ENCODE data around the gene DCD. TPM values are rescaled to one million over a fixed set of nuclear protein-coding genes. Genes with fewer than 3 reads are reported as not detected.
A peak's percentile ranks its signal among the peaks of the same experiment; 100 is the strongest.
"Not testable (repeated sequence)": the region's sequence is repeated elsewhere in the genome, so short reads cannot be mapped to it uniquely, and the experiment has no call there.

Gene DCD
- total RNA-seq, 1 donor from 2014 or later = not detected

DNA sequence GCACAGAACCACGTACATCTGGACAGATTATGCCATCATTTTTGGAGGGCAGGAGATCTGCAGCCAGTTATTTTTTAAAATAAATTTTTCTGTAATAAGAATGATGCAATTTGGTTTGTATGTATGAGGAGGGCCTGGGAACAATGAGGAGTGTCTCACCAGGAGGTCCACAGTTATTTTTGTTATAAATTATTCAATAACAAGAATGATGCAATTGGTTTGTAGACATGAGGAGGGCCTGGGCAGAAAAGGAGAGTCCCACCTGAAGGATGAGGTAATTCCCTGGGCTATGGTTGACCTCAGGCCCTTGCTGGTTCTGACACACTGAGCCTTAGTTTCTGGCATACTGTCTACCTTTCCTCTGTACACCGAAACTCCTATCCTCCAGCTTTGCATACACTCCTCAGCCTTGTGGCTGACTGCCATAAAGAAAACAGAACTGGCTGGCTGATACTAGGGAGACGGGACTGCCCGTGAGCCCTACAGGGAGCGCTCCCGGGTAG, 9.0 kb upstream of the DCD start:
- DNase-seq (ENCODE audit: low spot score in 2 of 2) (no peak), FAIRE-seq (no peak)

DNA sequence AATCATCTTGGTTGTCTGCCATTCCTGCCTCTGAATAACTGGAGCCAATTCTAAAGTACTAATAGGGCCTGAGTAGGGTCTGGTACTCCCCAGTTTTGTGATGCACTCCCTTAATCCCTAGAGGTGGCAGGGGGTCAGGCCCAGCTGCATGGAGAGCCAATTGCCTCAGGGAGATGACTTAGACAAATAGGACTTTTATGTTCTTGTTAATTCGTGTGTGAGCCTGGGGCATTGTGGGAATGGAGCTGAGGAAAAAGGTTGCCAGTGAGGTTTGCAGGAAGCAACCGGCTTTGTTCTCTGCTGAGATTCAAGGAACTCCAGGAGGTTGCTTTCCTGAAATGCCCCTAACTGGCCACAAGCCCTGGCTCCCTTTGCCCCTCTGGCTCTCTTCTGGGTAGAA, 6.8 kb upstream of the DCD start:
- FAIRE-seq = no peak
- no peak for DNase-seq (ENCODE audit: low spot score in 2 of 2)

DNA sequence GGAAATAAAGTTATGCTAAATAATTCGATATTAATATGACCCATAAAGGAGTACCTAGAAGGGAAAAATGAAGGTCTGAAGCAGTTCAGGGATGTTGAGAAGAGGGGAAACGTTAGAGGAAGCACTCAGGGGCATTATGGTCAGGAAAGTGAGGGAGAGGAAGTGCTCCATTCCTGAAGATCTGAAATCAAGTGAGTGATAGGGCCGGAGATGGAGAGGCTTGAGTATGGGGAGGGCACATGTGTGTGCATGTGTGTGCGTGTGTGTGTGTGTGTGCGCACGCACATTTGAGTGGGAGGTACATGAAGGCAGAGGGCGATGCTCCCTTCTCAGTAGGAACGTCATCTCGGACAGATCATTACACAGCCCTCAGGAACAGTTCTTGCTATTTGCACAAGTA, 4.9 kb upstream of the DCD start:
- no peak for FAIRE-seq
- DNase-seq (ENCODE audit: low spot score in 2 of 2) = no peak

DNA sequence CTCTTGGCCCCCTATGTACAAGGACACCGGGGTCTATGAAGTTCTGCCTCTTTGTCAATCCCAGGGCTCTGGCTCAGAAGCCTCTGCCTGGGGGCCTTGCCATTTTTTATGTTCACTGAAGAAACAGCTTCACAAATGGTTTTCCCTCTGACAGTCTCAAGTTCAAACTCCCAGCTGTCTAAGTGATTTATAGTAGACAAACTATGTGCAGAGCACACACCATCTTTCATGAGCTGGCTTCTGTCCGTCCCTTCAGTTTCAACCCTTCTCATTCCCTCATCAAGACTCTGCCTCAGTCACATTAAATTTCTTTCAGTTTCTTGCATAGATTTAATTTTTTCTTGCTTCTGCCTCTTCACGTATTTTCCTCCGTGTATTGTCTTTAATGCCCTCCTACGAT, 2.7 kb upstream of the DCD start:
- DNase-seq (ENCODE audit: low spot score in 2 of 2) (no peak), FAIRE-seq (no peak)

DNA sequence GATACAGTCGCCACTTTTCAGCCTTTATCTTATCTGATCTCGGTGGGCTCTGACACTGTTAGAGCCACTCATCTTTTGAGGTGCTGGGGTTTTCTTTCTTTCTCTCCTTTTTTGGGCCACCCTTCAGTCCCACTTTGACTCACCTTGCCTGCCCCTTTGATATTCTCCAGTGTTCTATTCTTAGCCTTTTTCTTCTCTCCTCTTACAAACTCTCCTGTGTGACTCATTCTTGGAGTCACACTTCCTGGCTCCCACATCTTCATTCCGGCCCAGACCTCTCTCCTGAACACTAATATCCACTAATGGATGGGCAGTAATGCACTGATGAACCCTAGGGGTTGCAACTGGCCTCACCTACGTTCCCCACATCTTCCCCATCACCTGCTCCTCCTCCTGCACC, 2.2 kb upstream of the DCD start:
- DNase-seq (ENCODE audit: low spot score in 2 of 2) (no peak), FAIRE-seq (no peak)

DNA sequence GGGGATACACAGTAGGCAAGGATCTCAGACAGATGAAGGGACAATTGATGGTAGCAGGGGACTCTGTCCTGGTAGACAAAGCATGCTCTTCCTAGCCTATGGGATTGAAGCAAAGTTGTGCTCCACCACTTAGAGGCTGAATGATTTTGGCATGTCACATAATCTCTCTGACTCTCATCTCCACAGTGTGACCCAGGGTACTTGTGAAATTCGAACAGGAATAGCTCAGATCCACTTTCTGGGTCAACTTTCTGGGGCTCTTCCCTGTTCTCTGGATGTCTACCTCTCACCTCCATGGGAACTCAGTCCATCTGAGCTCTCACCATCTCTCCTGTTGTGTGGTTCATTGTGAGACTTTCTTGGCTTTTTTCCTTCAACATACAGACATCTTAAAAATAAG, 1.7 kb upstream of the DCD start:
- no peak for FAIRE-seq

DNA sequence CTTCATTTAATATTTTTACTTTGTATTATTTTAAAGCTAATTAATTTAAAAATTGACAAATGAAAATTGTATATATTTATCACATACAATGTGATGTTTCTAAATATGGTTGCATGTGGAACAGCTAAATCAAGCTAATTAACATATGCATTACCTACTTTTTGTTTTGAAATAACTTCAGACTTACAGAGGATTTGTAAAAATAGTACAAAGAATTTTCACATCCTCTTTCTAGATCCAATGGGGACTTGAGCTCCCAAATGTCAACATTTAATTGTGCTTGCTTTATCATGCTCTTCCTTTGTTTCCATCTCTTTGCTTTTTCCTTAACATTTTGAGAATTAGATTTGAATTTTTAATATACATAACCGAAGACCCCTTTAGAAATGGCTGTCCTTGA, 6.6 kb downstream of the DCD start:
- DNase-seq (ENCODE audit: low spot score in 2 of 2) (no peak), FAIRE-seq (peak; percentile 13)

More for the DNA sequence above, 1.7 kb upstream of the DCD start:
- no peak for DNase-seq (ENCODE audit: low spot score in 2 of 2)

DNA sequence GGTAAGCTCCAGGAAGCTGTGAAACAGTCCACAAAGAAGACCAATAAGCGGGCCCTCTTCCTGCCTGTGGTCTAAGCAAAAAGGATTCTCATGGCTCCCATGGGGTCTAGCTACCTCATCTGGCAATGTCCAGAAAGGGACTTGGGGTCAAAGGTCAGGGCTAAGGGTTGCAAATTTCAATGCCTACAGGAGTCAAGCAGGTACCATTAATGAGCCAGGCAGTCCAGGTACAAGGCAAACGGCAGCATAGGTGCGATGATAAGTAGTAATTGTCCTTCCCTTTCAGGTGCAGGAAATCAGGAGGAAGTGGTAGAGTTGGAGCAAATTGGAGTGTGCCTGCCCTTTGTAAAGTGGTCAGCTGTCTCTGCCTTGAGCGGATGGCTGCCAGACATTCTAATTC, 7.1 kb downstream of the DCD start:
- FAIRE-seq (no peak), DNase-seq (ENCODE audit: low spot score in 2 of 2) (no peak)

DNA sequence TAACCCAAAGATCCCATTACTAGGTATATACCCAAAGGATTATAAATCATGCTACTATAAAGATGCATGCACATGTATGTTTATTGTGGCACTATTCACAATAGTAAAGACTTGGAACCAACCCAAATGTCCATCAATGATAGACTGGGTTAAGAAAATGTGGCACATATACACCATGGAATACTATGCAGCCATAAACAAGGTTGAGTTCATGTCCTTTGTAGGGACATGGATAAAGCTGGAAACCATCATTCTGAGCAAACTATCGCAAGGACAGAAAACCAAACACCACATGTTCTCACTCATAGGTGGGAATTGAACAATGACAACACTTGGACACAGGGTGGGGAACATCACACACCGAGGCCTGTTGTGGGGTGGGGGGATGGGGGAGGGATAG, 9.1 kb downstream of the DCD start:
- not testable (repeated sequence) for DNase-seq (ENCODE audit: low spot score in 2 of 2); FAIRE-seq

DNA sequence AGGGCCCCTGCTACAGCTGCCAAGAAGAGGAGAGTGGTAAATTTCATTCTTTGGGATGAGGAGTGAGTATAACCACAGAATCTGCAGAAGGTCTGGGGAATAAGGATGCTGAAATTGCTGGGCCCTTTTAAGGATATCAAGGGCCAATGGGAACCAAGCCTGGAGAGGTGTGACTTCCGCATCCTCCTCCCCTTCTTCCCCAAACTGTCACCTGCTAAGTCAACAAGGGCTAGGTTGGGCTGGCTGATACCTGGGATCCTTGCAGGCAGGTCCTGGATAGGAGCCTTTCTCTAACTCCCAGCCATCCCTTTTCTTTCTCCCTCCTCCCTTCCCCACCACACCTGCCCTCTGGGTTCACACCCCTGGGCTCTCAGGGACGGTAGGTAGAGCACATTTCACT, 13.4 kb downstream of the DCD start, which contains the start of gene LACRT:
Gene LACRT (minus strand): TSS at position 101 of the 400 bp plus-strand sequence. CDS start 54 bp downstream, at position 47.
- FAIRE-seq = no peak

DNA sequence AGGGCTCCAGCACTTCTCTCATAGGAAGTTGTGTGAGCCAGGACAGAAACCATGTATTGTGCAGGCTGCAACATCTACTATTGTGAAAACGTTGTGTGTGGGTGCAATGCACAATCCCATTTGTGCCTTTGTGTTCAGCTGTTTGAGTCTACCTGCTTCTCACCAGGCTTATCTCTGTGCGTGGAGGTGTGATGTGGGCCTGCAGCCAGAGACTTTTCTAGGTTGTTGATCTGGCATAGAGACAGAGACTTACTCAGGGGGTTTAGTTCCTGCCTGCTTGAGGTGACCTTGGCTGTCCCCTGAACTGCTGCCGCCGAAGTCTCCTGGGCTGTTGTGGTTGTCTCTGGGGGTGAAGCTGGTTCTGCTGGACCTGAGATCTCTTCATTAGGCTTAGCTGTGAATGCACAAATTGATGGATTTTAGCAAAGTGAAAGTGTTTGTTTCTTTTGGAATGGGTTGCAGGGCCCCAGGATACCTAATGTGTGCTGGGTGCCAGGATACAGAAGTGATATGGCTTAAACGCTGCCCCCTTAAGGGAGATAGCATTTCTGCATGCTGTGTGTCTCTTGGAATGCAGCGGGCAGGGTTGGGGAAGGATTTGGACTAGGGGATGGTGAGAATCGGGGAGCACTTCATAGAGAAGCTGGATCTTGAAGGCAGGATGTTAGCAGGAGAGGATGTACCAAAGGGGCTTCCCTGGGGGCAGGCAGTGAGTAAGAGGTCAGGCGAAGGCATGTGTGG, 16.0 kb downstream of the DCD start:
- no peak for DNase-seq (ENCODE audit: low spot score in 2 of 2)
- FAIRE-seq = no peak

More for the DNA sequence above, 13.4 kb downstream of the DCD start, which contains the start of gene LACRT:
- DNase-seq (ENCODE audit: low spot score in 2 of 2) = no peak

DNA sequence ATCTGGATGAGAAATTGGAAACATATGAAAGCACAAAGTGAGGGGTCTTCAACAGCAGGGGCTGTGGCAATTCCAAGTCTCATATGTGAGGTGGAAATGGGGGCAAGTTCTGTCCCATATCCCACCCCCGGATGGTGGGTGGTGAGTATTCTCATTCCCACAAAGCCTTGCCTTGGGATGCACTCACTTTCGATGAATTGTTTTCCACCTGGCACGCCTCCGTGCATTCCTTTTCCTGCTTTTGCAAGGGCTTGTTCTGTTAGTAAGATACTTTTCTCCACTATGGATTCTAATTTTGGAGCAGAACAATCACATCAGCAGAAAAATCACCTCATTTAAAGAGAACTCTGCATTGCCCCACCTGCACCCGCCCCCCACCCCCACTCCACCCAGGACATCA, 16.6 kb downstream of the DCD start:
- DNase-seq (ENCODE audit: low spot score in 2 of 2) (no peak), FAIRE-seq (no peak)

DNA sequence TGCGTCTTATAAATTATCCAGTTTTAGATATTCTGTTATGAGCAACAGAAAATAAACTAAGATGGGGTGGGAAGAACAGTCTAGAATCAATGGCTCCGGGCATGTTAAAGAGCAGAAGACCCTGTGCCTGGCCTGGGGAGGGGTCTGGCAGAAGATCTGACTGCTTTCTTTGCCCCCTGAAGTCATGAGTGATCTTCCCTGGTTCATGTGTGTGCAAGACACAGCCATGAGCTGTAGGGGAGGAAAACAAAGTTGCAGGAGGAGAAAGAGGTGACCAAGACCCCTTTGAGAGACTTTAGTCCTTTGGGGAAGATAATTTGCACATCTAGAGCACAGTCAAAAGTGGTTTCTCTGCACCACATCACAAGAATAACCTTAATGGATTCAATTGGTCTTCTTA, 18.2 kb downstream of the DCD start:
- no peak for DNase-seq (ENCODE audit: low spot score in 2 of 2)
- FAIRE-seq = no peak

DNA sequence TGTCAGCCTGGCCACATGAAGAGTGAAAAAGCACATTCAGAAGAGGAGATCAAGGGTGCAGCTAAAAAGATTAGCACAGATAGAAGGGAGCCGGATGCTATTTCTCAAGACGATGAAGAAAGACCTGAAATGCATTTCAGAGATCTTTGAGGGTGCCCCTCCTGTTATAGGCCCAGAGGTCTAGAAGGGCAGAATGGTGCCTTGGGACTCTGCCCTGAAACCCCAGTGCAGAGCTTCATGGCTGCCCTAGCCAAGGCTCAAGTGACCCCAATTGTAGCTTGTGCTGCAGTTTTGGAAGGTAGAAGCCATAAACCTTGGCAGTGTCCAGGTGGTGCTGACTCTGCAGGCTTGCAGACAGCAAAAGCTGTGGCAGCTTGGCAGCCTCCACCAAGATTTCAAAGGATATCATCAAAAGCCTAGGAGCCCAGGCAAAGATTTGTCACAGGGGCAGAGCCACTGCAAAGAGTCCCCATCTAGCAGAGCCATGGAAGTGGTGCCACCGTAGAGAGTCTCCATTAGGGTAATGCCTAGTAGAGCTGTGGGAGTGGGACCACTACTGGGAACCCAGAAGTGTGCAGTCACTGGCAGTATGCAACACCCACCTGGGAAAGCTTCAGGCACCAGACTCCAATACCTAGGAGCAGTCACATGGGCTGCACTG, 19.8 kb downstream of the DCD start:
- DNase-seq (ENCODE audit: low spot score in 2 of 2) (no peak), FAIRE-seq (no peak)

DNA sequence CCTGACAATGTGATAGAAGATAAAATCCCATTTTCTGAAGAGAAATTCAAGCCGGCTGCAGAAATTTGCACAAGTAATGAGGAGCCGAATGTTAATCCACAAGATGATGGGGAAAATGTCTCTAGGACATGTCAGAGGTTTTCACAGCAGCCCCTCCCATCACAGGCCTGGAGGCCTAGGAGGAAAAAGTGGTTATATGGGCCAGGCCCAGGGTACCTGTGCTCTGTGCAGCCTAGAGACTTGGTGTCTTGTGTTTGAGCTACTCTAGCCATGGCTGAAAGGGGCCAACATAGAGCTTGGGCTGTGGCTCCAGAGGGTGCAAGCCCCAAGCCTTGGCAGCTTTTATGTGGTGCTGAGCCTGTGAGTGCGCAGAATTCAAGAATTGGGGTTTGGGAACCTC, 20.9 kb downstream of the DCD start:
- FAIRE-seq (no peak), DNase-seq (ENCODE audit: low spot score in 2 of 2) (no peak)

DNA sequence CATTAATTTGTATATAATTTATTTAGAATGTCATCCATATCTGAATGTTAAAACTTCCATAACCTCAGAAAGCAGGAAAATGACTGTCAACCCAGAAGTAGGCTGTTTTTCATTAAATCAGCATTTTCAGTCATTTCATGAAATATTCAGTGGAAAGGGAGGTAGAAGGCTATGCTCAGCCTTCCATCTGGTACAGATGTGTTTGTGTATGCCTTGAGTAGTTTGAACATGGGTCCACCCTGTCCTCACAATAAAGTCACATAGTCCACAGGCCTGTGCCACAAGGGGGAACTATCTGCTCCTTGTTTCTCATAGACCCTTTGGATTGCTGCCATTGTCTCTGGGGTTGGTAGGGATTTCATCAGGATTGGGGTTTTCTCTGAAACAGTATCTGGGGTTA, 22.6 kb downstream of the DCD start:
- FAIRE-seq (no peak), DNase-seq (ENCODE audit: low spot score in 2 of 2) (no peak)

DNA sequence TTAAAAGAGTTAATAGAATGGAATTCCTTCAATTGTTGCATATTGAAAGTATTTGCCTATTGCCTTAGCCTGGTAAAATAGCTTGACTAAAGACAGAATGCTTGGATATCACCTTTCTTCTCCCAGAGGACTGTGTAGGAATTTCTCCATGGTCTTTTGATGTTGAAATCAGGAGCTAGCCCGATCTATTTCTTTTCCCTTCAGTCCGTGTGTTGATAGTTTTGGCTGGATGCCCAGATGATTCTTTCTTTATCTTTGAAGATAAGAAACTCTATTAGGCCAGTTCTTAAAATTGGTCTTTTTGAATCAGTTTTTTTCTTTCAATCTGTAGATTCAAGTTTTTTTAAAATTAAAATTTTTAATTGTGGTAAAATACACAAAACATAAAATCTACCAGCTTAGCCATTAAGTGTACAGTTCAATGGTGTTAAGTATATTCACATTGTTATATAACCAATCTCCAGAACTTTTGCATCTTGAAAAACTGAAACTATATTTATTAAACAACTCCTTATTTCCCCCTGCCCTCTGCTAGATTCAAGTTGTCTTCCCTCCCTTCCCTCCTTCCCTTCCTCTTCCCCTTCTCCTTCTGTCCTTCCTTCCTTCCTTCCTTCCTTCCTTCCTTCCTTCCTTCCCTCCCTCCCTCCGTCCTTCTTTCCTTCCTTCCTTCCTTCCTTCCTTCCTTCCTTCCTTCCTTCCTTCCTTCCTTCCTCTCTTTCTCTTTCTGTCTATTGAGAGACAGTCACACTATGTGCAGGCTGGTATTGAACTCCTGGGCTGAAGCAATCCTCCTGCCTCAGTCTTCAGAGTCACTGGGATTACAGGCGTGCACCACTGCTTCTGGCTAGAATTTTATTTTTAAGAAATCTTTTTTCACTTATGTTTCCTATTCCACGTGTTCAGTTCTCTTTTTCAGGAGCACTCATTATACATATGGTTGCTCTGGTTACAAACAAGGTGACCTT, 23.6 kb downstream of the DCD start:
- no peak for FAIRE-seq
- no peak for DNase-seq (ENCODE audit: low spot score in 2 of 2)

DNA sequence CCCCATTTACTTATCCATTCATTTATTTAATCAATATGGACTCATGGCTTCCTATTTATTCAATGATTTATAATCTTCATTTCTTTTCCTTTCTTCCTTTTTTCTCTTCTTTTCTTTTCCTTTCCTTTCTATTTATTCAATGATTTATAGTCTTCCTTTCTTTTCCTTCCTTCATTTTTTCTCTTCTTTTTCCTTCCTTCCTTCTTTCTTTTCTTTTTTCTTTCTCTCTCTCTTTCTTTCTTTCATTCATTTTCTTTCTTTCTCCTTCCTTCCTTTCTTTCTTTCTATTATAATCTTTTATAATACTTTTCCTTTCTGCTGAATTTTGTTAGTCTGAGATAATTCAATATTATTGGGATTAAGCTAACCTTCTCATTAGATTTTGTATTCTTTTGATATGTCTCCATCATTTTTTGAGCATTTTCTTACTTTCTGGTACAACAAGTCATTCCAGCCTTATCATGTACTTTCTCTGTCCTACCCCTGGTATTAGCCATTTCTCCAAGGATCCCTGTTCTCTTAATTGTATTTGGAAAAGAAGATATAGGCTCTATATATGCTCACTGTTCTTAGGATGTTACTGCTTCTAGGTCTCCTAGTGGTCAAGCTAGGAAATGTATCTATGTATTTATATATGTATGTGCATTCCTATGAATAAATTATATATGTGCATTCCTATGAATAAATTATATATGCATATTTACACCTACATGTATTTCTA, 25.5 kb downstream of the DCD start:
- FAIRE-seq (no peak), DNase-seq (ENCODE audit: low spot score in 2 of 2) (no peak)

DNA sequence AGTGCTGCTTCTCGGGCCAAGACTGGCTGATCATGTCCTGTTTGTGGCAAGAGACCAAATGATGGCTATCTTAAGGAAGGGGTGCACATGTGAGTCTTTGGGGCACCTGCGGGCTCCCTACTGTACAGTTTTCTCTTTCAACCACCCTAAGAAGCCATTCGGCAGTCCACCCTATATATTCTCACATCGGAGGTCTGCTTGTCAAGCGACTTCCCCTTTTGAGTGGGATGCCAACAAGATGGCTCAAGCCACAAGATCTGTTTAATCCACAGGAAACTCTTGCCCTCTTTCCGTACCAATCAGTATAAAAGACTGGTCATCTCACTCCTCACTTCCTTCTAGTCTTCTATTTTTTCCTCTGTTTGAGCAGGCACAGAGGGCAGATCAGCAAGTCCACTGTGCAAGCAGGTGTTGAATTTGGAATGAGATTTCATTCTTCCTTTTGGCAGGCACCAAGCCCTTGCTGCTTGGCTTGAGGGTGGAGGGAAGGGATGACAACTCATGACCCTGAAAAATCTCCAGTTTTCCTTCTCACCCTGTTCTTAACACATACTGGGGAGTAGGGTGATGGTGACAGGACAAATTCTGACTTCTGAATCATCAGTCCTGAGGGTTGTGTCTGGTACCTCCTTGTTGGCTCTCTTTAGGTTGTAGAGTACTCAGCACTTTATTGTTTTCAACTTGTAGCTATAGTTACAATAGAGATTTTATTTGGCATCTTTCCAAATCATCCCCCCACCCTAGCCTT, 31.1 kb downstream of the DCD start:
- no peak for DNase-seq (ENCODE audit: low spot score in 2 of 2)
- FAIRE-seq = no peak

Data from frontal cortex (tissue), 4 donors.